DOHH2 (cell line): ENCODE data around the gene SGTB.
A peak's percentile ranks its signal among the peaks of the same experiment; 100 is the strongest.

Source experiments
- H3F3A ChIP-seq: fragments of 200-600 bp; sonication (generic), shearing (Covaris generic); 2 replicates; pipeline ENCODE4 v1.6.0; 2016; ENCODE audit warnings: antibody characterized with exemption, mild to moderate bottlenecking; ENCODE audit not compliant: control insufficient read depth, insufficient read depth
- H3K27ac ChIP-seq: fragments of 200-600 bp; sonication (generic); 2 replicates; pipeline ENCODE4 v1.5.1; 2014; ENCODE audit warnings: low read depth, mild to moderate bottlenecking, low read length, moderate library complexity
- H3K27me3 ChIP-seq: fragments of 200-600 bp; sonication (generic); 2 replicates; pipeline ENCODE4 v1.6.1; 2014; ENCODE audit warnings: mild to moderate bottlenecking, low read length, mixed read lengths; ENCODE audit not compliant: control insufficient read depth
- H3K36me3 ChIP-seq: fragments of 200-600 bp; sonication (generic); 2 replicates; pipeline ENCODE4 v1.6.1; 2014; ENCODE audit warnings: mild to moderate bottlenecking, low read length, moderate library complexity, mixed read lengths; ENCODE audit not compliant: control insufficient read depth
- H3K4me1 ChIP-seq: fragments of 200-600 bp; sonication (generic); 2 replicates; pipeline ENCODE4 v1.6.1; 2014; ENCODE audit warnings: mild to moderate bottlenecking, low read length, mixed read lengths; ENCODE audit not compliant: control insufficient read depth
- H3K4me2 ChIP-seq: fragments of 200-600 bp; sonication (generic); 2 replicates; pipeline ENCODE4 v1.6.0; 2014; ENCODE audit warnings: mild to moderate bottlenecking, low read length, moderate library complexity
- H3K4me3 ChIP-seq: fragments of 200-600 bp; sonication (generic); 2 replicates; pipeline ENCODE4 v1.5.1; 2014; ENCODE audit warnings: mild to moderate bottlenecking, low read length, mixed read lengths
- H3K79me2 ChIP-seq: fragments of 200-600 bp; sonication (generic); 2 replicates; pipeline ENCODE4 v1.6.1; 2014; ENCODE audit warnings: mild to moderate bottlenecking, low read length, mixed read lengths; ENCODE audit not compliant: control insufficient read depth
- H3K9me2 ChIP-seq: fragments of 200-600 bp; sonication (generic); replicated peaks from 2 replicates; pipeline ENCODE4 v1.6.1; 2014; ENCODE audit warnings: mild to moderate bottlenecking, low read length, mixed read lengths; ENCODE audit not compliant: control insufficient read depth
- H3K9me3 ChIP-seq: fragments of 200-600 bp; sonication (generic); 2 replicates; pipeline ENCODE4 v1.6.1; 2014; ENCODE audit warnings: antibody characterized with exemption, low read length, mixed read lengths; ENCODE audit not compliant: control insufficient read depth, insufficient read depth
- H4K20me1 ChIP-seq: fragments of 200-600 bp; sonication (generic); 2 replicates; pipeline ENCODE4 v1.6.0; 2014; ENCODE audit warnings: low read depth, mild to moderate bottlenecking, antibody characterized with exemption, low read length, moderate library complexity; ENCODE audit not compliant: control insufficient read depth, insufficient read depth
- CTCF ChIP-seq: fragments of 200-600 bp; sonication (generic); IDR thresholded peaks from one replicate; pipeline ENCODE4 v1.5.1; 2014; ENCODE audit warnings: antibody characterized with exemption, mild to moderate bottlenecking, low read depth, low read length; ENCODE audit not compliant: poor library complexity, severe bottlenecking
- EZH2phosphoT487 ChIP-seq: fragments of 200-600 bp; sonication (generic); IDR thresholded peaks from 2 replicates; pipeline ENCODE4 v1.6.1; 2017; ENCODE audit warnings: borderline replicate concordance, mild to moderate bottlenecking, antibody characterized with exemption, low read length, moderate library complexity, mixed read lengths

The SGTB gene

DNA sequence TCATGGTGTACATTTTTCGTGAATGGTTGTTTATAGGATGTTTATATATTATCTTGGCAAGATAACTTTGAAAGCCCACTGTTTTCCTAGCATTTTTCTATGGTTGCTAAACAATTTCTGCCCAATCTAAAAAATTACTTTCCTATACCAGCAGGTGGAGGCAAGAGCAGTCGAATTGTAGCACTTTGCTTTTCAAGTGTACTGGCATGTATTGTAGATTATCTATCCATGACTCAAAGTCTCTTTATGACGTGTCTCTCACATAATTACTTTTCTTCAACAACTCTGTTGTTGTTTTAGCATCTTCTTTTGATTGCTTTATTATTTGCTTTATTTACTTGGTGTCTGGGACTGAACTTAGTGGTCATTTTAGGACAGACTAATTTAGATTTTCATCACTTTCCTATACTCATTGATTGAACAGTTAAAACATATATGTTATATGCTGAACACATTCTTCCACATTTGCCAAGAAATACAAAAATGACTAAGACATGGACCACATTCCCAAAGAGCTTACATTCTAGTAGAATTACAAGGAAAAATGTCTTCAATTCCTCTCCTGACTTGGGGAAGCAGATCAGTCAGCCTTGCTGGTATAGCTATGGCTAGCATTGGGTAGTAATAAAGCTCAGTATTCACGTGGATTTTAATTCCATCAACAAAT is 20.8 kb upstream of the SGTB start:
- Histone ChIP-seq H3K4me3 (no peak overlapping the region), H3K4me2 (no peak overlapping the region), H3K36me3 (no peaks in the 10 kb centered on the region), H3K9me3 (no peaks in the 10 kb centered on the region), H4K20me1 (no peaks in the 10 kb centered on the region), H3F3A (no peaks in the 10 kb centered on the region), H3K79me2 (peaks cover 65% of the 10 kb centered on the region), H3K27ac (no peak overlapping the region), H3K4me1 (peaks cover 6% of the 10 kb centered on the region), H3K27me3 (no peaks in the 10 kb centered on the region), H3K9me2 (no peaks in the 10 kb centered on the region)
- no peak for TF ChIP-seq EZH2phosphoT487
- peak; percentile 67 for TF ChIP-seq CTCF

GRCh38 chr5:65739162-65739561 is 17.3 kb upstream of the SGTB start:
- TF ChIP-seq EZH2phosphoT487 (no peak), CTCF (no peak)
- H4K20me1 ChIP-seq = no peaks in the 10 kb centered on the region
- H3K9me3 ChIP-seq = no peaks in the 10 kb centered on the region
- no peaks in the 10 kb centered on the region for H3K9me2 ChIP-seq
- H3F3A ChIP-seq = no peaks in the 10 kb centered on the region
- peaks cover 67% of the 10 kb centered on the region for H3K79me2 ChIP-seq
- no peaks in the 10 kb centered on the region for H3K27me3 ChIP-seq
- no peaks in the 10 kb centered on the region for H3K36me3 ChIP-seq
- no peak overlapping the region for H3K4me3 ChIP-seq
- peaks cover 6% of the 10 kb centered on the region for H3K4me1 ChIP-seq
- H3K4me2 ChIP-seq = no peak overlapping the region
- H3K27ac ChIP-seq = no peak overlapping the region

- Histone ChIP-seq H3K27ac (no peak overlapping the region), H3K9me3 (no peaks in the 10 kb centered on the region), H3K9me2 (no peaks in the 10 kb centered on the region), H3F3A (no peaks in the 10 kb centered on the region), H3K79me2 (peaks cover 60% of the 10 kb centered on the region), H3K4me2 (no peak overlapping the region), H3K4me3 (no peak overlapping the region), H3K4me1 (peaks cover 6% of the 10 kb centered on the region), H3K36me3 (no peaks in the 10 kb centered on the region), H3K27me3 (no peaks in the 10 kb centered on the region), H4K20me1 (no peaks in the 10 kb centered on the region)
- TF ChIP-seq CTCF = no peak
- TF ChIP-seq EZH2phosphoT487 = no peak
Observed at GRCh38 chr5:65738305-65738704, 16.4 kb upstream of the SGTB start.
